Daoy (cell line): ENCODE results near the gene UQCRFS1. TPM values are rescaled to one million over a fixed set of nuclear protein-coding genes. Genes with fewer than 3 reads are reported as not detected.
A peak's percentile ranks its signal among the peaks of the same experiment; 100 is the strongest.
"Not testable (repeated sequence)": the region's sequence is repeated elsewhere in the genome, so short reads cannot be mapped to it uniquely, and the experiment has no call there.

Experiments
- DNase-seq: peaks from one replicate; pipeline ENCODE4 v3.0.0-alpha.2; 2015; ENCODE audit warnings: low read depth
- total RNA-seq: library from RNA; depleted of rRNA; stranded (reverse); fragments of >200 nt; shearing (Covaris generic); gene quantifications from 2 replicates; pipeline ENCODE4 v1.2.3, GENCODE V29; 2014

The UQCRFS1 gene
- total RNA-seq, 1 experiment from 2014 or later = 46.5 TPM

DNA sequence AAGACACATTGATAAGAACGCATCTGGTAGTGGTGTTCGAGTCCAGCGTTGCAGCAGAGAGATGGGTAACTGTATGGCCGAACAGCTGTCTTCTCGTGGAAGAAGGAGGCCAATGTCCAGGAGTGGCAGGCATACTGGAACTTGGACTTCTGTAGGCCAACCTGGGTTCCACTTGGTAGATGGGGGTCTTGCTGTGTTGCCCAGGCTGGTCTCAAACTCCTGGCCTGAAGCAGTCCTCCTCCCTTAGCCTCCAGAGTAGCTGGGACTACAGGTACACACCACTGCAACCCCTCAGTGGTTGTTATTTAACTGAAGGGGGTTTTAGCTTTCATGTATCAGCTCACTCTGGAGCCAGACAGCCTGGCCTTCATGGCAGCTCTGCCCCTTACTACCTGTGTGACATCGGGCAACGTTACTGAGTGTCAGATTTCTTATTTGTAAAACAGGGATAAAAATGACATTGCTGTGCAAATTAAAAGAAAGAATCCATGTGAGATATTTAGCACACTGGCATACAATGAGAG lies 2.4 kb upstream of the UQCRFS1 start:
- no peak for DNase-seq

DNA sequence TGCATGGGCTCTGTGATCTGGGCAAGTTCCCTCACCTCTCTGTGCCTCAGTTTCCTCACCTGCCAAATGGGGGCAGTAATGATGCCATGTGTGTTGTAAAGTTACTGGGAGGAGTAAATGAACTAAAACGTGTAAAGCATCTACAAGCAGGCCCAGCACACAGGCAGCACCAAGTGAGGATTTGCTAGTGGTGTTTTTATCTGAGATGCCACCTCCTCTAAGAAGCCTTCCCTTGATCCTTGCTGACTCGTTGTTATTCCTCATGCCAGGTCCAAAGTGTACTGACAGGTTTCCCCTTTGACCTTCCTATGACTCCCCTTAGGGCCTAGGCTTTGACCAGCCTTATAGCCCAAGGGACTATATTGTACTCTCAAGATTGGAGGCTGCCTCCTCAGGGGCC lies 1.5 kb upstream of the UQCRFS1 start:
- no peak for DNase-seq

DNA sequence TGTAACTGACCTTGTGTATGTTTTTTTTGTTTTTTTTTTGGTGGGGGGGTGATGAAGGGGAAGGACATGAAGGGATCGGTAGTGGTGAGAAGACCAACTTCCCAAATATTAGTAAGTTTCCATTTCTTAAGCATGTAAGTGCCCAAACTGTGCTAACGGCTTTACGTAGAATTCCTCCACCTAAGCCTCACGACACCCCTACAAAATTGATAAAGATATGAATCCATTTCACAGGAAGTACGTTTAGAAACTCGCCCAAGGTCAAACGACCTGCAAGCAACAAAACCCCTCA lies 649 bp downstream of the UQCRFS1 start:
- no peak for DNase-seq

DNA sequence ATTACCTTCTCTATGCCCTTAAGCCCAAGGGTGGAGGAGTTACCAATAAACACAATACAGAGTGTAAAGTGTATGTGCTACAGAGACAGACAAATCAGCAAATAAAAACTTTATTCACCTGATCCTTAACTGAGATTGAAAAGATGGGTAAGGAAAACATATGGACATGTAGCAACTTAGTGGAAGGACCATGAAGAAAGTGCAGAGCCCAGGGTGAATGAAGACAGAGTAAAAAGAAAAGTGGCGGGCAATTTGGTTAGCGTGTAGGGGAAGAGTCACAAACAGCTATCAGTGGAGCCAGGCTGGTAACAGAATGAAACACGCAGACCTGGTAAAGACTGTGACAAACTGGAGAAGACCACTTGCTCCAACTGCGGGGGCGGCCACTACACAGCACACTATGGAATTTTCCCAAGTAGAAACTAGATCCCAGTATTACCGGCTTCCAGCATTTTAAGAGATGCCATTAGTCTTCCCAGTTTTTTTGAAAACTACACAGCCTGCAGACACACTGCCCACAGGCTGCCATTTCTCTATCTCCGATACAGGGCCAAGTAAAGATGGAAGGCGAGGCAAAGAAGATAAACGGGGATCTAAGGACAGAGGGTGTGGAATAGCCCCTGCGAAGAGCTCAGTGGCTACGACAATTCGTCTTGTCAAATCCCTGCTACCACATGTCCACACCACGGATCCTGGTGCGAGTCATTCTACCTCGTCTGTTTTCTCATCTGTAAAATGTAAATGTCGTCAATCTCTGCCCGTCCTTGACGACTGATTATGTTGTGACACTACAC lies 1.2 kb downstream of the UQCRFS1 start:
- DNase-seq = peak; percentile 11

DNA sequence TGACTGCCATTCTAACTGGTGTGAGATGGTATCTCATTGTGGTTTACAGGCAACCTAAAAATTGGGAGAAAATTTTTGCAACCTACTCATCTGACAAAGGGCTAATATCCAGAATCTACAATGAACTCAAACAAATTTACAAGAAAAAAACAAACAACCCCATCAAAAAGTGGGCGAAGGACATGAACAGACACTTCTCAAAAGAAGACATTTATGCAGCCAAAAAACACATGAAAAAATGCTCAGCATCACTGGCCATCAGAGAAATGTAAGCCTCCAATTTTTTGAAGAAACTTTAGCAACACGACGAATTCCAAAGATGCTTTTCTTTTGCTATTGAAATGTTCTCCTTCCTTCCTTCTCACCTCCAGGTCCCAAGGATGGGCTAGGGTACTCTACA lies 1.9 kb downstream of the UQCRFS1 start:
- not testable (repeated sequence) for DNase-seq

DNA sequence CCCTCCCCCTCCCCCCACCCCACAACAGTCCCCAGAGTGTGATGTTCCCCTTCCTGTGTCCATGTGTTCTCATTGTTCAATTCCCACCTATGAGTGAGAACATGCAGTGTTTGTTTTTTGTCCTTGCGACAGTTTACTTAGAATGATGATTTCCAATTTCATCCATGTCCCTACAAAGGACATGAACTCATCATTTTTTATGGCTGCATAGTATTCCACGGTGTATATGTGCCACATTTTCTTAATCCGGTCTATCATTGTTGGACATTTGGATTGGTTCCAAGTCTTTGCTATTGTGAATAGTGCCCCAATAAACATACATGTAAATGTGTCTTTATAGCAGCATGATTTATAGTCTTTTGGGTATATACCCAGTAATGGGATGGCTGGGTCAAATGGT lies 2.4 kb downstream of the UQCRFS1 start:
- DNase-seq = not testable (repeated sequence)

DNA sequence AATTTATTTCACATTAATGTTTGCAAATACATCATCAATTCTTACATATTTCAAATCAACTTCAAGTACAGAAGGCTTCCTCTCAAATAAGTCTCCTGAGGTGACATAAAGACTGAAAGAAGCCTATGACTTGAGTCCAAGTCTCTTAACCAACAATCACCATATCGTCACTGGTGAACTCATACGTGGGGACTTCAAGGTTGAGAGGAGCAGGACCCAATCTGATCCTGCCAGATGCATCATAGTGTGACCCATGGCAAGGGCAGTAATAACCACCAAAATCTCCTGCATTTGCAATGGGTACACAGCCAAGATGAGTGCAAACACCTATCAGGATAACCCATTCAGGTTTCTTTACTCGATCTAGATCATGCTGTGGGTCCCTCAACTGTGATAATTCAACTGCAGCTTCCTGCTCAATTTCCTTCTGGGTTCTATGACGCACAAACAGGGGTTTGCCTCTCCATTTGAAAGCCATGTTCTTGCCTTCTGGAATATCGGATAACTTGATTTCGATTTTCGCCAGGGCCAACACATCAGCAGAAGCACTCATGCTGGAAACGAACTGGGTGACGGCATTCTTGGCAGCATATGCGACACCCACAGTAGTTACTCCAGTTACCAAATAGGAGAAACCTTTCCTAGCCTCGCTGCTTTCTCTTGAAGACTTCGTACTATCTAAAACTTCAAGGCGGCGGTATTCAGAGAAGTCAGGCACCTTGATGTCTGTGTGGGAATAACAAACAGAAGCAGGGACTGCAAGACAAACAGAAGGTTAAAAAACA lies 5.4 kb downstream of the UQCRFS1 start:
- not testable (repeated sequence) for DNase-seq

DNA sequence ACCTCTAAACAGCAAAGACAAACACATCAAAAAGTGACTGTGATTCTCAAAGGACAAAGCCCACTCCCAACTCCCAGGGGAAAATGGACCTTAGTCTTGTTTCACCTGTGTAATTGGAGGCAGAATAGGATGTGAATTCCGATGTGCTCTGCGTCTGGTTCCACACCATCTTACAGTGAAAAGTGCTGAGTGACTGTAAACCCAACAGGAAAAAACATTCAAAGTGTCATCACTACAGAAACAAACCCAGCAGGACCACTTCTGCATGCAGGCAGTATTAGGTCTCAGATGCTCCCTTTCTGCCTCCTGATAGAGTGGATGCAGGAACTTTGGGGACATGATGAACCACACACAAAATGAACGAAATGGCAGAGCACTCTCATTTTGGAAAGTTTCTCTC lies 6.5 kb downstream of the UQCRFS1 start:
- DNase-seq = no peak

DNA sequence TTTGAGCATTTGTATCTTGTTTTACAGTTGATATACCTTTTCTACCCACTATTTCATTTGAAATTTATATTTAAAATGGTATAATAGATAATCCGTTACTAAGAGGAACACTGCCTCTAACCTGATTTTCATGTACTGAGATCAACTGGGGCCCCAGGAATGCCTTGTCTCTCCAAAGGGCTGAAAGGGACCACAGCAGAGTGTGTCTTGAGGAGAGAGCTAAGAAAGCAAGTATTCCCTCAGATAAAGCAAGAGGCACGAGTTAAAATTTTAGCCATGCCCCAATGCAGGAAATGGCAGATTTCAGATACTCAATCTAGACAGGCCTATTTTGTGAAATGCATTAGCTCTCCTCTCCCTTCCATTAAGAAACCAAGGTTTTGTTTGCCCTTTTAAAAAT lies 10.7 kb downstream of the UQCRFS1 start:
- DNase-seq = no peak

DNA sequence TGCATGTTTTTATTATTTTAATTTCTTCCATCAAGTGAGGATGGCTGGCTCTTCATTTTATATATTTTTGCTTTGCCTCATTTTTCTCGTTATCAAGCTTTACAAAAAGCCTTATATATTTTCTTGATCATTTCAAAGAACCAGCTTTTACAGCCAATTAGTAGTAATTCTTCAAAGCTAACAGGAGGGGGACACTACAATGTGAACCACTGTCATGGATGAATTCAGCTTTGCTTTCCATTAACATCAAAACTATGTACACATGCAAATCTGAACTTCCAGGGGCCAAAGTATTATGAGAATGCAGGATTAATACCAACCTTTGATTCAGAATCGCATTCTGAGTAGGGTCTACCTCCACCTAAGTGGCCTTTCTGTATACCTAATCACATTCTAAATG lies 11.1 kb downstream of the UQCRFS1 start:
- no peak for DNase-seq

DNA sequence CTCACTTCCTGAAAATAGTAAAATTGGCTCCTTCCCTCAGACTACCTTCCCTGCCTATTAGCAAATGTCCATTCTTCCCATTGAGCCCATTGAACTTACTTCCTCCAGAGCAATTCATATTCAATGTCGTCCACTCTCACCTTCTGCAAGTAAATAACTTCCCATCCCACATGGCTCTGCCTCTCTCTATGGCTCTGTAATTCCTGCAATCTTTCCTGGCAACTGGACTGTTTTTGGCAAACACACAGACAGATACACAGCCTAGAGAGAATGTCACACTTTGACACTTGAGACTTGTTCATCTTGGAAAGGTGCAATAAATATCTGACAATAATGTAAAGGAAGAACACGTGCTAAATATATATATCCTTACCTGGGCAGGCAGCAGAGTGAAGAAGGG lies 18.3 kb downstream of the UQCRFS1 start:
- DNase-seq = no peak

DNA sequence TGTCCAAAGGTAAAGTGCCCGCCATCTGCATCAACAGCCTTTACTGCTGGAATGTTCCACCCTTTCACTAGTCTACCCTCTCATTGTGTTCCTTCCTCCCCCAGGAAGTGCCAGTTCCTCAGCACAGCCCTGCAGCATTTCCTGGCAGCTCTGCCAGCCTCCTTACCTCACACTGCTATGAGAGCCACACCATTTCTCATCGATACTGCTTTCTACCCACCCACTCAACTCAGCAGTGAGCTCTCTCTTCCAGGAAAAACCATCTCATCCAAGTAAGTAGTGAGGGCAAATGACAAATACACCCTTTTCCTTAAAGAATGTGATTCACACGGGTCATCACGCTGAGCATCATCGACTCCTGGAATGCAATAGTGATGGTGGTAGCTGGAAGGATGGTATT lies 19.8 kb downstream of the UQCRFS1 start:
- no peak for DNase-seq

DNA sequence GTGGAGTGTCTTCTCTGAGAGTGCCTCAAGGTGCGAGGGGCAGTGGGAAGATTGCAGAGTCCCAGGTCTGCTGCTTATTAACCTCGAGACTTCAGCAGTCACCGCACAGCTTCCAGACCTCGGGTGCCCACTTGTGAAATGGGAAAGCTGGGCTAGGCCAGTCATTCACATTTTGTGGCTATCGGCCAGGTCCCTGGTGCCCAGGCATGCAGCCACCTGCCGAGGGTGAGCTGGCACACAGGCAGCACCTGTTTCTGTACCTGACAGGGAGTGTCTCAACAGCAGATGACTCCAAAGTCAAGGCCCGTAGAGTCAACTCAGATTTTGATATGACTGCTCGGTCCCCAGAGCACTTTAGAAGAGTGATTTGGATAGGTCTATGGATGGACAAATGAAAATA lies 21.9 kb downstream of the UQCRFS1 start:
- no peak for DNase-seq

DNA sequence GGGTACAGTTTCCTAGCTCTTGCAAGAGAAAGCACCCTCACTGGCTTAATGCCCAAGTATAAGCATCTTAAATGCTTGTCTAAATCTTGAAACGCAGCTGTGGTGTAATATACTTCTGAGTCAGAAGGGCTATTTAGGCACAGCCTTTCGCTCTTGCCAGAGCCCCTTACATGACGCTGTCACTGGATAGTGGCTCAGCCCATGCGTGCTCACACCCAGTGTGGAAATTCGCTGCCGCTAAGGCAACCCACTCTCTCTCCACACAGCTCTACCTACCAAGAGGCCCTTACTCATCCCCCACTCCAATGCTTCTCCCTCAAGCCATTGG lies 24.0 kb downstream of the UQCRFS1 start:
- no peak for DNase-seq

DNA sequence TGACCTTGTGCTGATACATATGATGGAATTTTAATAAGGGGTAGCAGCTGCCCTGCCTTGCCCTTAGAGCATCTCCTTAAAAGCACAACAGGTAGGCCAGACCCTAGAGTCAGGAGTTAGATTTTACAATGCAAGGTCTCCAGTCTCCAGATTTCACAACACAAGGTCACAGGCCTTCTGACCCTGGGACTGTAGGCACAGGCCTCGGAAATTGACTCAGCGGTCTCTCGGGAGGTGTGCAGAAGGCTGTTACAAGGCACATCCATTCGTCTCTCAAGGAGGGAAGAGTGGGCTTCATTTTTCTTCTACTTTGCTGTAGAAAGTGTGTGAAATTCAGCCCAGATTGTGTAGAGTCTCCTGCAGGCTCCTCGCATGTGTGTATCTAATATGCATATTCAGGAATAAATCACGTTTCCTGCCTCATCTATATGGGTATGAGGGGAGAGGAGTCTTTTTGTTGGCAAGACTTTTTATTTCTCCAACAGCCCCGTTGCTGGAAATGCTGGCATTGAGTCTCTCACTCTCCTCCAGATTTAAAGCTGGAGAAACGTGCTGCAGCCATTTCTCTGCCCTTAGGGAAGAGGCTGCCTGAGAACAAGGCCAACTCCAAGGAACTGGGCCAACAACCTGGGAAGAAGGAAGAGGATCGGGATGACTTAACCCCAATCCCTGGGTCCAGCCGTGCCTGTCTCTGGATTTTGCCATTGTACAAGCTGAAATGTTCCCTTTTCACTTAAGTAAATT lies 24.5 kb downstream of the UQCRFS1 start:
- no peak for DNase-seq

DNA sequence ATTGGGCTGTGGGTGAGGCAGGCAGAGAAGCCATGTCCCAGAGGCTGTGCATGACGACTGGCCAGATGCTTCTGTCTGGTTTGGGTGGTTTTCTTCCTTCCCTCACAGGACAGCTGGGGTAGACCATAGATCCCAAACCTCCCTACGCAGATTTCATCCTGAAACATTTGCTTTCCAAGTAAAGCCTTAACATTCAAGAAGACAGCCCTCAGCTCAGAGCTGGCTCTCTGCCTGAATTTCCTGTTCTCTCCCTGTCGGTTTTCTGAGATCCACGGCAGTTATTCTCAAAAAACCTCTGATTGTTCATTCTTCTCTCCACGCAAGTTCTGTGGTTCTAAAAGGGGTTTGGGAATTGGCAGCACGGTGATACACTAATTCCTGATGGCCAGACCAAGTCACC lies 25.3 kb downstream of the UQCRFS1 start:
- no peak for DNase-seq

DNA sequence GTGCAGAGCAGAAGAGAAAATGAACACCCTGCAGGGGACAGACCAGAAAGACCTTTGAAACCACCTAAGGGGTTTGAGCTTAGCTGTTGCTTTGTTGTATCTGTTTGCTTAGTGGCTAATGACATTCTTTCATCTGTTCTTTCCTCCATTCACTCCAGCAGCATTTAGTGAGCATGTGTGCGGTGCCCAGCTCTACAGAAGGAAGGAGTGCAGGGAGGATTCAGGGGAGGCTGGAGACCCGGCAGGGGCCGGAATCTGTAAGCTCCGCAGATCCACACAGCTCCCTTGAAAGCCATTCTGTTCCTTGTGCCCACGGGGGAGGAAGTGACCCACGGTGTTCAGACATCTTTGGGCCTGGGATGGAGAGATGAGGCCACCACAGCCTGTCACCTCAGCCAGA lies 27.5 kb downstream of the UQCRFS1 start:
- no peak for DNase-seq

DNA sequence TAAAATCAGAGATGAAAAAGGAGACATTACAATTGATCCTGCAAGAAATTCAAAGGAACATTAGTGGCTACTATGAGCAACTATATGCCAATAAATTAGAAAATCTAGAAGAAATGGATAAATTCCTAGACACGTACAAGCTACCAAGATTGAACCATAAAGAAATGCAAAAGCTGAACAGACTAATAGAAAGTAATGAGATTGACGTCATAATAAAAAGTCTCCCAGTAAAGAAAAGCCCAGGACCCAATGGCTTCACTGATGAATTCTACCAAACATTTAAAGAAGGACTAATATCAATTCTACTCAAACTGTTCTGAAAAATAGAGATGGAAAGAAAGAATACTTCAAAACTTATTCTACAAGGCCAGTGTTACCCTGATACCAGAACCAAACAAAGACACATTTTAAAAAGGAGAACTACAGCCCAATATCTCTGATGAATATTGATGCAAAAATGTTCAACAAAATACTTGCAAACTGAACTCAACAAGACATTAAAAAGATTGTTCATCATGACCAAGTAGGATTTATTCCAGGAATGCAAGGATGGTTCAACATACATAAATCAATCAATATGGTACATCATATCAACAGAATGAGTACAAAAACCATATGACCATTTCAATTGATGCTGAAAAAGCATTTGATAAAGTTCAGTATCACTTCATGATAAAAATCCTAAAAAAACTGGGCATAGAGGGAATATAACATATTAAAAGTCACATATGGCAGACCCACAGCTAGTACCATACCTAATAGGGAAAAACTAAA lies 35.8 kb downstream of the UQCRFS1 start:
- DNase-seq = no peak

DNA sequence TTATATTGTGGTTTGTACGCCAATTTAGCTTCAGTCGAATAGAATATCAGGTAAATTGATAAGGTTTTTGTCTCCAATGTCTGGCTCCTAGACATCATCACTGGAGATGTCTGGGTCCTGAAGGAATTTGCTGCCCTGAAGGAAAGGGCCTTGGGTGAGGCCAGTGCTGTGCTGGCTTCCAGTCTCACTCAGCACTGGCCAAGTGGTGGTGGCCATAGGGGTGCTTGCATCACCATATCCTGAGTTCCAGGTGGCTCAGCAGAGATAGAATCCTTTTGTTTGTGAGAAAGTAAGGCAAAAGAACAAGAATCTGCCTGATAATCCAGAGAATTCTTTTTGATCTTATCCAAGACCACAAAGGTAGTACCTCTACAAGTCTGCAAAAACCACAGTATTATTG lies 39.1 kb downstream of the UQCRFS1 start:
- DNase-seq = no peak

DNA sequence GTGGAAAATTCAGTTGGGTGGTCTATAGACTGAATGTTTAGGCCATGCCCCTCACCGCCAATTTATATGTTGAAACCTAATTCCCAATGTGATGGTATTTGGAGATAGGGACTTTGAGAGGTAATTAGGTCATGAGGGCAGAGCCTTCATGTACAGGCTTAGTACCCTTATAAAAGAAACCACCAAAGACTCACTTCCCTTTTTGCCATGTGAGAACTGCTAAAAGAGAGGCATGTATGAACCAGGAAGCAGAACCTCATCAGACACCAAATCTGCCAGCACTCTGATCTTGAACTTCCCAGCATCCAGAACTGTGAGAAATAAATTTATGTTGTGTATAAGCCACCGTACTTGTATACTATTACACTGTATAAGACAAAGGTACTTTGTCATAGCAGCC lies 40.6 kb downstream of the UQCRFS1 start:
- no peak for DNase-seq

DNA sequence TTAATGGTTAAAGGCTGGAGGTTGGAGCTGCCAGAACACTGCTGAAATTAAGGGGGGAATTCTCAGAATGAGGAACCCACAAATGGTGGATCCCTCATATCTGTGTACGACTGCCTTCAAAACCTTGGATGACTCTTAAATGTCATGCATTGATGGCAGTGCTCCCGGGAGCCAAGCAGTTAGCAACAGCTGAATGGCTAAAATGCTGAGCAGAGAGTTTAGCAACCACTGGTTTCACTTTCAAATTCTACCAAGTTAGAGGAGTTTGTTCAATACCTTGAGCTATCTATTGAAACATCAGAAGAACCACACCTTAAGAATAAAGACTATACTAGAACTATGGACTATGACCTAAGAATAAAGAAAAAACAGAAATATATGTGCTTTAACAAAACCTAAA lies 41.4 kb downstream of the UQCRFS1 start:
- DNase-seq = no peak

DNA sequence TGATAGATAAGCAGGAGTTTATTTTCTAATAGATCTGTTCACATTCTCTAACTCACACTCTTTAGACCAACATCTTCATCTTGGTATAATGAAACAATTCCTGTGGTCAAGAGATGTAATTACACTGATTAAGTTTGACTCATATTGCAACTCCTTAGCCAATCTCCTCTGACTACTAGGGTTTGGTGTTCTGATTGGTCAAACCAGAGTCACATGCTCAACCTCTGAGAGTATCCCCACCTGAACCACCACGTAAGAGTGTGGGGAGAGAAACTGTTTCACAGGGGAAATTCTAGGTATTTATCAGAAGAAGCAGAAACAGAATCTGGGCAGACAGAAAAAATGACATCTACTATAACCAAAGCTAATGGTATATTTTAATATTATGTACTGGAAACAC lies 42.4 kb downstream of the UQCRFS1 start:
- no peak for DNase-seq
